ENCODE results near the gene WASF1. TPM values are rescaled to one million over a fixed set of nuclear protein-coding genes. Genes with fewer than 3 reads are reported as not detected.

Gene WASF1
- total and polyA plus RNA-seq, 7 donors = 0.47 to 5.3 (median 0.97) TPM

DNA sequence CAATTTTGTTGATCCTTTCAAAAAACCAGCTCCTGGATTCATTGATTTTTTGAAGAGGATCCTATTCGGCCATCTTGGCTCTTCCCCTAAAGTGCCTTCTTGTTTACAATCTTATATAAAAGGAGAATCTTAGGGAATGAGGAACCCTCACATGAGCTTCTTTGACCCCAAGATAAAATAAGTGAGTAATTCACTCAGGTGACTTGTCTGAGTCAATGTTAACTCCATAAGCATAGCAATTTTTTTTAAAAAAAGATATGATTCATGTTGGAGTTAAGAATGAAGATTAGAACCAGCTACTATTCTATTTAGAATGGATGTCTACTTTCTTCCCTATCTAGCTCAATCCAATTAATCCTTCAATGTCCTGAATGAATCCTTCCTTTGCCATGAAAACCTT lies 21.0 kb downstream of the WASF1 start:
- H3K9me3 ChIP-seq = no peaks in the 10 kb centered on the region
- intact Hi-C loops (cut with DNase I) = no loop called here
- no peaks in the 10 kb centered on the region for H3K27me3 ChIP-seq (ENCODE audit: insufficient read depth in 3 of 3, low read length in 2 of 3)
- TF ChIP-seq, protein P1, sequence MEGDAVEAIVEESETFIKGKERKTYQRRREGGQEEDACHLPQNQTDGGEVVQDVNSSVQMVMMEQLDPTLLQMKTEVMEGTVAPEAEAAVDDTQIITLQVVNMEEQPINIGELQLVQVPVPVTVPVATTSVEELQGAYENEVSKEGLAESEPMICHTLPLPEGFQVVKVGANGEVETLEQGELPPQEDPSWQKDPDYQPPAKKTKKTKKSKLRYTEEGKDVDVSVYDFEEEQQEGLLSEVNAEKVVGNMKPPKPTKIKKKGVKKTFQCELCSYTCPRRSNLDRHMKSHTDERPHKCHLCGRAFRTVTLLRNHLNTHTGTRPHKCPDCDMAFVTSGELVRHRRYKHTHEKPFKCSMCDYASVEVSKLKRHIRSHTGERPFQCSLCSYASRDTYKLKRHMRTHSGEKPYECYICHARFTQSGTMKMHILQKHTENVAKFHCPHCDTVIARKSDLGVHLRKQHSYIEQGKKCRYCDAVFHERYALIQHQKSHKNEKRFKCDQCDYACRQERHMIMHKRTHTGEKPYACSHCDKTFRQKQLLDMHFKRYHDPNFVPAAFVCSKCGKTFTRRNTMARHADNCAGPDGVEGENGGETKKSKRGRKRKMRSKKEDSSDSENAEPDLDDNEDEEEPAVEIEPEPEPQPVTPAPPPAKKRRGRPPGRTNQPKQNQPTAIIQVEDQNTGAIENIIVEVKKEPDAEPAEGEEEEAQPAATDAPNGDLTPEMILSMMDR (IDR thresholded peaks at IDR 0.05) = no peak
- H3K27ac ChIP-seq = no peak overlapping the region
- DNase-seq (no peak), ATAC-seq (no peak)
- no peak overlapping the region for H3K4me3 ChIP-seq
- H3K4me1 ChIP-seq = no peaks in the 10 kb centered on the region
- 92 to 100% (median 95%) methylated on average over 1 of the region's 1 CpG for WGBS, 3 donors
- H3K36me3 ChIP-seq (ENCODE audit: insufficient read depth in 1 of 2, low read depth in 1 of 2) = no peaks in the 10 kb centered on the region

DNA sequence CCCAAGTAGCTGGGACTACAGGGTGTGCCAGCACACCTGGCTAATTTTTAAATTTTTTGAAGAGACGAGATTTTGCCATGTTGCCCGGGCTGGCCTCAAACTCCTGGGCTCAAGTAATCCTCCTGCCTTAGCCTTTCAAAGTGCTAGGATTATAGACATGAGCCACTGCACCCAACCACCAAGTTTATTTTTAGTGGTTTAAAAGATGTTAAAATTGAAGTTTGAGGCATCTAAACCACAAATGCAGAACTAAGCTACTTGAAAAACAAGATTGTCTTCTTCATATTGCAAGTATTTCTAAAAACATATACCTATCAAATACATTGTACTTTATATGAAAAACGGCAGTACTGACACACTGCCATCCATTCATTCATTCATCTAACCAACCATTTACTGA lies 31.6 kb downstream of the WASF1 start:
- Histone ChIP-seq H3K36me3 (ENCODE audit: insufficient read depth in 1 of 2, low read depth in 1 of 2) (no peaks in the 10 kb centered on the region), H3K27me3 (ENCODE audit: insufficient read depth in 3 of 3, low read length in 2 of 3) (no peaks in the 10 kb centered on the region), H3K4me1 (no peaks in the 10 kb centered on the region), H3K4me3 (no peak overlapping the region), H3K9me3 (no peaks in the 10 kb centered on the region), H3K27ac (no peak overlapping the region)
- ATAC-seq (no peak), DNase-seq (no peak)
- intact Hi-C loops (cut with DNase I) = no loop called here
- 78 to 85% (median 85%) methylated on average over 3 of the region's 3 CpGs for WGBS, 3 donors
- TF ChIP-seq, protein P1 (IDR thresholded peaks at IDR 0.05) = no peak

DNA sequence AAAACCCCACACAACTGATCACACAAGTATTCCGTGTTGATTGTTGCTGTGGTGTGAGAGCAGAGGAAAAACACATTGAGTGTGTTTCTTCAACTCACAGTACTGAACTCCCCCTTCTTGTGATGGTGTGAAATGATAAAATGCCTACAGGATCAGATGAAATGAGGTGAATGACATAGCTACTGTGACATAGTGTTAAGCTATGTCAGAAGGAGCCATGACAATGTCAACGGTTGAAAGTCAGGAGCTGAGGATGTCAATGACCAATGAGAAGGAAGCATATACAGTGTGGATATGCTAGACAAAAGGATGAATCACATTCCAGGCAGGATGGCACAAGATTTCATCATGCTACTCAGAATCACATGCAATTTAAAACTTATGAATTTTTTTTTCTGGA lies 38.8 kb downstream of the WASF1 start:
- Histone ChIP-seq H3K9me3 (no peaks in the 10 kb centered on the region), H3K27ac (no peak overlapping the region), H3K36me3 (ENCODE audit: insufficient read depth in 1 of 2, low read depth in 1 of 2) (no peaks in the 10 kb centered on the region), H3K27me3 (ENCODE audit: insufficient read depth in 3 of 3, low read length in 2 of 3) (no peaks in the 10 kb centered on the region), H3K4me3 (no peak overlapping the region), H3K4me1 (no peaks in the 10 kb centered on the region)
- ATAC-seq (no peak), DNase-seq (no peak)
- TF ChIP-seq, protein P1 (IDR thresholded peaks at IDR 0.05) = no peak
- intact Hi-C loops (cut with DNase I) = no loop called here
- 83 to 90% (median 89%) methylated on average over 2 of the region's 2 CpGs for WGBS, 3 donors

DNA sequence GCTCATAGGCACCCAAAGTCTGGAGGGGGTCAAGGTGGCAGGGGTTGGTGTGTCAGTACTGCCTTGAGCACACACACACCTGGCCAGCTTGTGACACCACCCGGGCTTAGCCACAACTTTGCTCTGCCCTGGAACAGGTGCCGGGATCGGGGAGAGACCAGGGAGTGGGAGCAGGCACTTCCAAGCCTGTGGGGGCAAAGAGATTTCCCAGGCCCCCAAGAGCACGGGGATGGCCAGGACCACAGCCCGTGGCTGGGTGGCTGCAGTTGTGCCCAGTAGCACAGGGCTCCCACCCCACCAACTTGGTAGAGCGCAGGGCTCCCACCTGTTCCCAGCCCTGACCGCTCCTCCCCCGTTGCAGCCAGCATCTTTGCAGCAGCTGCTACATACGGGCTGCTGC lies 40.4 kb downstream of the WASF1 start:
- no peak overlapping the region for H3K4me3 ChIP-seq
- H3K27ac ChIP-seq = no peak overlapping the region
- intact Hi-C loops (cut with DNase I) = no loop called here
- no peaks in the 10 kb centered on the region for H3K9me3 ChIP-seq
- ATAC-seq (no peak), DNase-seq (no peak)
- TF ChIP-seq, protein P1 (IDR thresholded peaks at IDR 0.05) = no peak
- no peaks in the 10 kb centered on the region for H3K36me3 ChIP-seq (ENCODE audit: insufficient read depth in 1 of 2, low read depth in 1 of 2)
- no peaks in the 10 kb centered on the region for H3K27me3 ChIP-seq (ENCODE audit: insufficient read depth in 3 of 3, low read length in 2 of 3)
- no peaks in the 10 kb centered on the region for H3K4me1 ChIP-seq
- 92 to 96% (median 95%) methylated on average over 9 of the region's 9 CpGs for WGBS, 3 donors
